ENCODE data around the gene TMEM25.
"Not testable (repeated sequence)": the region's sequence is repeated elsewhere in the genome, so short reads cannot be mapped to it uniquely, and the experiment has no call there.

TMEM25 gene

GRCh38 chr11:118572061-118572980 is 41.3 kb downstream of the TMEM25 start, which contains the start of gene ARCN1:
TSS of gene ARCN1 (plus strand) at chr11:118572409. CDS start at chr11:118572548, 139 bp downstream.
- Histone ChIP-seq H3K4me3 (peak within 1 kb of the TSS; percentile 90), H3K36me3 (peaks cover 15% of the 10 kb centered on the region), H4K20me1 (peaks cover 47% of the 10 kb centered on the region), H3K27ac (peak within 1 kb of the TSS; percentile 93), H3K4me1 (peaks cover 31% of the 10 kb centered on the region), H3K27me3 (no peaks in the 10 kb centered on the region), H3K9me3 (no peaks in the 10 kb centered on the region), H3K9ac (peak within 1 kb of the TSS; percentile 96), H3K4me2 (peak within 1 kb of the TSS; percentile 78)
- TF ChIP-seq Cebpa-rat (IDR thresholded peaks at IDR 0.05) = no peak

GRCh38 chr11:118572981-118573550 is 42.1 kb downstream of the TMEM25 start:
- peaks cover 22% of the 10 kb centered on the region for H3K36me3 ChIP-seq
- peaks cover 54% of the 10 kb centered on the region for H4K20me1 ChIP-seq
- peaks cover 31% of the 10 kb centered on the region for H3K4me1 ChIP-seq
- peak overlapping the region; percentile 78 for H3K4me2 ChIP-seq
- peak overlapping the region; percentile 90 for H3K4me3 ChIP-seq
- no peak for TF ChIP-seq Cebpa-rat (IDR thresholded peaks at IDR 0.05)
- peak overlapping the region; percentile 93 for H3K27ac ChIP-seq
- H3K27me3 ChIP-seq = no peaks in the 10 kb centered on the region
- H3K9ac ChIP-seq = peak overlapping the region; percentile 96
- H3K9me3 ChIP-seq = no peaks in the 10 kb centered on the region

- Histone ChIP-seq H3K27me3 (no peaks in the 10 kb centered on the region), H3K4me3 (no peak overlapping the region), H3K27ac (no peak overlapping the region), H4K20me1 (peaks cover 70% of the 10 kb centered on the region), H3K9me3 (no peaks in the 10 kb centered on the region), H3K36me3 (peaks cover 28% of the 10 kb centered on the region), H3K4me2 (peak overlapping the region; percentile 78), H3K9ac (no peak overlapping the region), H3K4me1 (peaks cover 31% of the 10 kb centered on the region)
- TF ChIP-seq Cebpa-rat (IDR thresholded peaks at IDR 0.05) = no peak
Measured at GRCh38 chr11:118574636-118575035, 43.6 kb downstream of the TMEM25 start.

GRCh38 chr11:118577995-118578394 is 47.0 kb downstream of the TMEM25 start:
- Histone ChIP-seq H3K4me1 (peaks cover 22% of the 10 kb centered on the region), H3K36me3 (peaks cover 58% of the 10 kb centered on the region), H4K20me1 (peaks cover 100% of the 10 kb centered on the region)
- H3K4me2 ChIP-seq, H3K4me3 ChIP-seq, H3K9ac ChIP-seq, H3K9me3 ChIP-seq, H3K27ac ChIP-seq, H3K27me3 ChIP-seq: not testable (repeated sequence)

- H3K9me3 ChIP-seq = no peaks in the 10 kb centered on the region
- H4K20me1 ChIP-seq = peaks cover 99% of the 10 kb centered on the region
- no peak overlapping the region for H3K27ac ChIP-seq
- no peak overlapping the region for H3K4me3 ChIP-seq
- TF ChIP-seq Cebpa-rat (IDR thresholded peaks at IDR 0.05) = no peak
- no peaks in the 10 kb centered on the region for H3K4me1 ChIP-seq
- no peaks in the 10 kb centered on the region for H3K27me3 ChIP-seq
- no peak overlapping the region for H3K4me2 ChIP-seq
- H3K9ac ChIP-seq = no peak overlapping the region
- H3K36me3 ChIP-seq = peaks cover 82% of the 10 kb centered on the region
Measured at GRCh38 chr11:118581057-118581456, 50.1 kb downstream of the TMEM25 start.
